GM21825 (cell line): ENCODE results near the gene TLN1.

Experiments
- ATAC-seq: cut with Tn5 transposase; IDR thresholded peaks from one replicate; pipeline ENCODE4 v1.9.1; 2021; ENCODE audit warnings: mild to moderate bottlenecking, moderate library complexity; ENCODE audit not compliant: unreplicated experiment

The TLN1 gene

GRCh38 chr9:35708146-35708545 is 23.8 kb downstream of the TLN1 start:
- ATAC-seq: no peak

DNA sequence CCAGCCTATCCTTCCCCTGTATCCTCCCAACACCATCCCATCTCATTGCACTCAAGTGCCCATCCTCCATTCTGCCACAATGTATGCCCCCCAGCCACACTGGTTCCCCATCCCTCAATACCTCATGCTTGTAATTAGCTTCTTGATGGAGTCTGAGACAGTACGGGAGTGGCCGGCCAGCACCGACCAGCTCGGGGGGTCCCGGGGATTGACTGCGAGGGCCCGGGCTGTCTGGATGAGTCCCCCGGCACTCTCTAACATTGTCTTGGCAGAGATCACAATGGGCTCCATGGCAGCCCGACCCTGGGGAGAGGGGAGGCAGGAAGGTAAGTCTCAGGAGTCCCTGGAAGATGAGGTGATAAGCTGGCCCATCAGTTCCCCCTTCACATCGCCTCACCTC is 25.0 kb downstream of the TLN1 start:
- no peak for ATAC-seq

- ATAC-seq: no peak
These were observed 26.1 kb downstream of the TLN1 start for GRCh38 chr9:35705836-35706430.

- no peak for ATAC-seq
These were observed 26.6 kb downstream of the TLN1 start for GRCh38 chr9:35705372-35705771.

GRCh38 chr9:35703906-35704672 is 27.9 kb downstream of the TLN1 start:
- no peak for ATAC-seq

- no peak for ATAC-seq
These were observed 29.3 kb downstream of the TLN1 start for GRCh38 chr9:35702696-35703095.

DNA sequence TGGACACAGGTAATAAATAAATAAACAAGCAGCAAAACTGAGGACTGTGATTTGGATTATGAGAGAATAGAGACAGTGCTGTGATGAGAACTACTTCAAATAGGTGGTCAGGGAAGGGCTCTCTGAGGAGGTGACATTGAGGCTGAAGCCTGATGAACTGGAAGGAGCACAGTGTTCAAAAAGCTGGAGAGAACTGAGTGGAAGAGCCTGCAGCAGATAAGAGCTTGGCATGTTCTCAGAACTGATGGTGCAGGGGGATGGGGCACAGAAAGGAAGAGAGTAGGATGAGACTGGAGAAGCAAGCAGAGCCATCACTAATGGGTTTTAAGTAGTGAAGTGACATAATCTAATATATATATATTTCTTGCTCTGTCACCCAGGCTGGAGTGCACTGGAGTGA is 31.1 kb downstream of the TLN1 start:
- no peak for ATAC-seq

DNA sequence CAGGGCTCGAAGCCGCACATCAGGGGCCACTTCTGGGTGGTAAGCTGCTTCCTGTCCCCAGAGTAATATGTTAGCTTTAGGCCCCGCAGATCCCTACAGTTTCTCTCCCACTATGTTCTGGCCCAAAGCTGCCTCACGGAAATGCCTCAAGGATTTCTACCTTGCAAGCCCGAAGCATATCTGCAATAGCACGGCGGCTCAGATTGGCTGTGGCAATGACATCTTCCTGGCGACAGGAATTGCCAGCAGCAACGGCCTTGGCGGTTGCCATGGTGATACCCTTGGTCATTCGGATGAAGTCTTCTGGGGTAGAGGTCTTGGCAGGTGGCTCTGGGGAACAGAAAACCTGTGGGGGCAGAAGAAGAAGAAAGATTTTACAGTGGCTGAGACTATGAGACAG is 32.0 kb downstream of the TLN1 start:
- ATAC-seq: no peak

- ATAC-seq: no peak
These were observed 33.8 kb downstream of the TLN1 start for GRCh38 chr9:35698231-35698630.

- no peak for ATAC-seq
These were observed 34.5 kb downstream of the TLN1 start for GRCh38 chr9:35697486-35697885.

DNA sequence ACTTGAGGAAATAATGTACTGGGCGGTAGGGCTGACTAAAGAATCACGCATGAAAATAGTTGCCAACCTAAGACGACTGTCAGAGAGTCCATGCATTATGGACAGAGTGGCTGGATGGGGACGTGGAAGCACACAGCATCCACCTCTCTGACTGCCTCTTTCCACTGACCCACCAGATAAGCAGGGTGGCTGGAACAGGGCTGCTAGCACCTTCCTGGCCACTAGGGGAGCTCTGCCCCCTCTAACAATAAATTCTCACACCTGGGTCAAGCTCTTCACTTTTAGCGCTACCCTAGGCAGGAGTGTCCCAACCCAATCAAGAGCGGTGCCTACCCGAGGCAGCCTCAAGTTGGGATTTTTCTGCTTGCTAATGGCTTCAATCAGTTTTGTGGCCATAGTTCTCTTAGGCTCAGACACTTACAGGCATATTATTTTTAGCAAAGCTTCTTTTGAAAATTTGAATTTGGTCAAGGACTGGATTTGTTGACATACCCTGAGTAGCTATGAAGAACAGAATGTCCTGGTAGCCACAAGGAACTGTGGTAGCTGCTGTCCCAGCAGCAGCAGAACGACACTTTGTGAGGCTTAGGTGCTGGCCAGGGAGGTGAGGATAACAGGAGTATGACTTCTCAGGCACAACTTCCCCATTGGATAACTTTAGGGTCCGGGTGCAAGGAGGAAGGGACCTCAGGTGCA is 35.3 kb downstream of the TLN1 start:
- ATAC-seq: peak; percentile 82

GRCh38 chr9:35695943-35696401 is 36.0 kb downstream of the TLN1 start:
- ATAC-seq: no peak

GRCh38 chr9:35691757-35692301 is 40.2 kb downstream of the TLN1 start:
- ATAC-seq: no peak

GRCh38 chr9:35691334-35691650 is 40.7 kb downstream of the TLN1 start:
- no peak for ATAC-seq

DNA sequence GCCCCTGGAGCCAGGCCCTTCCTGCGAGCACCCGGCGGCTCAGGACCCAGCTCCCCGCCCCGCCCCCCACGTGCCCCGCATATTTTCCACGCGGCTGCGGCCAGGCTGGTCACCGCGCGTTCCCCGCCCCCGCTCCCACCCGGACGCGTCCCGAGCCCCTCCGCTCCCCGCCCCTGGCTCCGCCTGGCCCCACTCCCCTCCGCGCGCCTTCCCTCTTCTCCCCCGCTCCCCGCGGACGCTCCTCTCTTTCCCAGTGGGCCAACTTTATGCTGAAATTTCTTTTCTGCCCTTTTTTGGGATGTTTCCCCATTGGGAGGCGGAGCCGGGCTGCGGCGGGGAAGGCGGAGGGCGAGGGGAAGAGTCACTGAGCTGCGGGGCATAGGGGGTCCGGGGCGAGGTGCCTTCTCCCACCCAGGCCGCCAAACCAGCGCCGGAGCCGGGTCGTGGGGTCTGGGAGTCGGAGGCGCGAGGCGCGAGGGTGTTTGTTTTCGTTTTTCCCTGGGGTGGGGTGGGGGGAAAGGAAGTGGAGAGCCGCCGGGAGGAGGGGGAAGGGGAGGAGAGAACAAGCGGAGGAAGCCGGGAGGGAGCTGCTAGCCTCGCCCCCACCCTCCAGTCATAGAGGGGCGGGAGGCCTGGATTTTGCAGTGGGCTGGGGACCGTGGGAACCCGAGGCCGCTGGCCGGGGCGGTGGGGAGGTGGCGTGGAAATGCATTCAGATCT is 41.2 kb downstream of the TLN1 start:
- ATAC-seq: no peak

GRCh38 chr9:35690294-35690613 is 41.7 kb downstream of the TLN1 start:
- ATAC-seq: no peak

DNA sequence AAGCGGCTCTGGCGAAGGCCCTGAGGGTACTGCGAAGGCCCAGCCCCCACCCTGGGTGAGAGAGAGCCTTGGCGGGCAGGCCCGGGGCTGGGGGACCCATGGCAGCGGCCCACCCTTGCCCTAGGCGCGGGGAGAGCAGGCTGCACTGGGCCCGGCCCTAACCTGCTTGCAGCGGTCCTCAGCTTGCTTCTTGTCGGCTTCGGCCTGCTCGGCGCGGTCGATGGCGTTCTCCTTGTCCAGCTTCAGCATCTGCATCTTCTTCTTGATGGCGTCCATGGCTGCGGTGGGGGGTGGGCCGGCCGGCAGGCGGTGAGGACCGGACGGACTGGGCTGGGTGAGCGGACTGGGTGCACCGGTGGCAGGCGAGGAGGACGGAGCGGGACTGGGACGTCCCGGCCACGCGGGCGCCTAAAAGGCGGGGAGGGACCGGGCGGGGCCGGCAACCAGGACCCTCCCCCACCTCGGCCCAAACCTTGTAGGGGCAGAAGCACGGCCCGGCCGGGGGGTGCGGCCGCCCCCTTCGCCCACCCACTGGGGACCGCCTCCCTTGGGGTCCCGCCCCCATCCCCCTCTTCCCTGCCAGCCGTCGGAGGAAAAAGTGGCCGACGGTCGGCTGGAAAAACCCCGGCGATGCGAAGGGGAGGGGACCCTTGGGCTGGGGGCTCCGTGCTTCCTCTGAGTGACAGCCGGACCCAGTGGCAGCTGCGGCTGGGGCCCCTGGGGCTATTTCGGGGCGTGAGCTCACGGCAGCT is 42.3 kb downstream of the TLN1 start, which contains the start of gene TPM2:
Gene TPM2 (minus strand): TSS at position 384 of the 752 bp plus-strand sequence. CDS start 108 bp downstream, at position 276.
- ATAC-seq: no peak

DNA sequence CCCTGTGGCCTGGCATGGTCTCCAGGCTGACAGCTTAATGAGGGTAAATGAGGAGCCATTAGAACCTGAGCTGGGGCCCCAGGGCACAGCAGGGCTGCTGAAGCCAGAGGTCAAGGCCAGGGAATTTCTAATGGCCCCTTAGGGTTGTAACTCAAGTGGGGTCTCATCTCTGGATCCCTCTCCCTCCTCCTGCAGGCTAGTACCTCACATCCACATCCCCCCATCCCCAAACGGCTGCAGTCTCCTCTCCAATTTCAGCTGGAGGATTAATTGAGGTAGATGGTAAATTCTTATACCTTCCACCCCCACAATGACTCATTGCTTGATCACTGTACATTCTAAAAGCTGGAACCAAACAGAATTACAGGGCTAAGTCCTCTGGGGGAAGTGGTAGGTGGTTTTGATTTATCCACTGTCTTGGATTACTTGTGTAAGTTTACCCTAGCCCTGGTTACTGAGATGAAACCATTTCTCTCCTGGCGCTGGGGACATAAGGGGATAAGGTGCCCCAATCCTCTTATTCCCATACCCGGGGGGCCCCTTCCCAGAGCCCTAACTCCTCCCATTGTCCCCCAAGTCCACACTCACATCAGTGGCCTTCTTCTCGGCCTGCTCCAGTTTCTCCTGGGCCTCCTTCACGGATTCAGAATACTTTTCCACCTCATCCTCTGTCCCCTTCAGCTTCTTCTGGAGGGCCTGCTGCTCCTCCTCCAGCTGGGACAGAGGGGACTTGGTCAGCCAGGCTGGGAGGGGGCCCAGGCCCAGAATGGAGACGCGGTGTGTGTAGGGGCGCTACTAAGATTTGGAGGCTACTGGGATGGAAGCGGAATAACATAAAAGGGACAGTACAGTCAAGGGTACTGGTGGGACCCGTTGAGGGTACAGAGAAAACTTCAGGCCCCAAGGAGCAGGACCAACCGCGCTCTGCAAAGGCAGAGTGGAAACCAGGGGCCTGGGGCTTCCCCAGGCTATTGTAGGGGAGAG is 43.1 kb downstream of the TLN1 start:
- no peak for ATAC-seq

DNA sequence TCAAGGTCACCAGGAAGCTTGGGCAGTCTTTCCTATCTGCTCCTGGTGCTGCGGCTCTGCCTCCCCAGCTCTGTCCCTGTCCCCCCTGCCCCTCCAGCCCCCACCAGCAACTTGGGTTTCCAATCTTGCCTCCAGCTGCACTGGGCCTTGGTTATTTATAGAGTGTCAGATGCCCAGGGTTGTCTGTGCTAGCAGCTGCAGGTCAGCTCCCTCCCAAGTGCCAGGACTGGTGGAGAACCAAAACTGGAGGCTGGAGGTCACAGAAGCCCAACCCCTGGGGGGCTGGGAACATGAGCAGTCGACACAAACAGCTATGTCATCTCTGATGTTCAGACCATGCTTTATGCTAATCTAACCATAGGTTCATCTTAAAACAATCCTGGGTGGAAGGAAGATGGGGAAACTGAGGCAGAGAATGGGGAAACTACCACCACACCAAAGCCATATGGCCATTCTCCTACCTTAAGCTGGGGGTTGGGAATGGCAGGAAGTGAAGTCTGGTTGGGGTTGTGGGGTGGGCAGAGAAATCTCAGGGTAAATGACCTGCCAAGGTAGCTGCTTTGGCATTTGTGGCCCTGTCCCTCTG is 43.9 kb downstream of the TLN1 start:
- no peak for ATAC-seq
